ENCODE results near the gene FBXW10.
A peak's percentile ranks its signal among the peaks of the same experiment; 100 is the strongest.
"Not testable (repeated sequence)": the region's sequence is repeated elsewhere in the genome, so short reads cannot be mapped to it uniquely, and the experiment has no call there.

Gene FBXW10, protein sequence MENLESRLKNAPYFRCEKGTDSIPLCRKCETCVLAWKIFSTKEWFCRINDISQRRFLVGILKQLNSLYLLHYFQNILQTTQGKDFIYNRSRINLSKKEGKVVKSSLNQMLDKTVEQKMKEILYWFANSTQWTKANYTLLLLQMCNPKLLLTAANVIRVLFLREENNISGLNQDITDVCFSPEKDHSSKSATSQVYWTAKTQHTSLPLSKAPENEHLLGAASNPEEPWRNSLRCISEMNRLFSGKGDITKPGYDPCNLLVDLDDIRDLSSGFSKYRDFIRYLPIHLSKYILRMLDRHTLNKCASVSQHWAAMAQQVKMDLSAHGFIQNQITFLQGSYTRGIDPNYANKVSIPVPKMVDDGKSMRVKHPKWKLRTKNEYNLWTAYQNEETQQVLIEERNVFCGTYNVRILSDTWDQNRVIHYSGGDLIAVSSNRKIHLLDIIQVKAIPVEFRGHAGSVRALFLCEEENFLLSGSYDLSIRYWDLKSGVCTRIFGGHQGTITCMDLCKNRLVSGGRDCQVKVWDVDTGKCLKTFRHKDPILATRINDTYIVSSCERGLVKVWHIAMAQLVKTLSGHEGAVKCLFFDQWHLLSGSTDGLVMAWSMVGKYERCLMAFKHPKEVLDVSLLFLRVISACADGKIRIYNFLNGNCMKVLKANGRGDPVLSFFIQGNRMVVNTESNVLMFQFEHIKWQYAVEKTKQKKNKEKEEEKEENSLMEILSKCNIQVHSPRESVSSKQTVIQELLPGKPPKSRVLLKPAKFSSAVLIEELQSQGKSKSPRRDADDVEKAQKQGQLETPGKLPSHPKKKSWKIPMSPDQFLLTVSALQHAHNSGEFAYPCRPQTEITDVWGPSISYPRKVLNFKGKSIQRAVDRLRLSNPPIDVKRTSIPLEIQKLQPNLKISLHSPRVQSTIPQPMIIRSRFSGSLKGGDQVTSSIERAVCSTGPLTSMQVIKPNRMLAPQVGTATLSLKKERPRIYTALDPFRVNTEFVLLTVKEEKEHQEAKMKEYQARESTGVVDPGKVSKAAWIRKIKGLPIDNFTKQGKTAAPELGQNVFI

DNA sequence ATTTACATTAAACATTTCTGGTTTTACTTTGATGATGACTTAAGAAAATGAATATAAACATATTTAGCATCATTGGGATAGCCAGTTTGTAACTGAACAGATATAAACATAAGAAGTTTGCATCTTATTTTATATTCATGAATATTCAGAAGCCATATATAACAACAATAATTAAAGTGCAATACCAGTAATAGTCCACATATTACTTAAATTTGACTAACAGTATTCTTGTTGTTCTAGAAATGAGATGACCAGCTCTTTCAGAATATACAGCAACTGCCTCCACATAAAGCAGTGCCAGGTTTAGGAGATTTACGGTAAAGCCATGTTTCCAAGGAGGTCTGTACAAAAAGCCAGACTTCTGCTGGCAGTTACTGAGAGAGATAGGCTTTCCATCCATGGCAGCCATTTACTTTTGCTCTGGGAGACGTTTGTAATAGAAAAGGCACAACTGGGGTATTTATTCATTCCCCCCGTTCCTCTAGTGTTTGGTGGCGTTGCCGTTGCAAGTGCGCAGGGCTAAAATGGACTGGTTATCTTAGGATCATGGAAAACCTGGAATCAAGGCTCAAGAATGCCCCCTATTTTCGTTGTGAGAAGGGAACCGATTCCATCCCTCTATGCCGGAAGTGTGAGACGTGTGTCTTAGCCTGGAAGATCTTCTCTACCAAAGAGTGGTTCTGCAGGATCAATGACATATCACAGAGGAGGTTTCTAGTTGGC, at the start of gene FBXW10:
Gene FBXW10, plus strand, starts transcription at position 356 of the 723 bp plus-strand sequence. Its CDS starts 191 bp downstream, at position 547.
- DNase-seq, result not testable (repeated sequence)

DNA sequence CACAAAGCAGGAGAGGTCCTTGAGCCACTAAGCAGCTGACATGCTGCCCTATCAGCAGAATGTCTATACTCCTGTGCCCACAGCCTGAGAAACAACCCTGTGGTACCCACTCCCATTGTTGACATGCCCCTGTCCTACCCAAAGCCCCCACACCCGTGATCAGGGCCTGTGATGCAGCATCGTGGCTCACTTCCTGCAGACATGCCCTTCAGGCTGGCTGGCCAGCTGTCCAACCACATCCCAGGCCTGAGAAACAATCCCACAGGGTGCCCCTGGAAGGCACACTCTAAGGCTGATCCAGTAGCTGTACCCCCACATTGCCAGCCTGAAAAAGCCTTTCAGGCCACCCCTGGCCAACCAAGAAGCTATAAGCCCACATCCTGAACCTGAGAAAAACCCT, 48.7 kb upstream of the FBXW10 start:
- DNase-seq, result not testable (repeated sequence)

DNA sequence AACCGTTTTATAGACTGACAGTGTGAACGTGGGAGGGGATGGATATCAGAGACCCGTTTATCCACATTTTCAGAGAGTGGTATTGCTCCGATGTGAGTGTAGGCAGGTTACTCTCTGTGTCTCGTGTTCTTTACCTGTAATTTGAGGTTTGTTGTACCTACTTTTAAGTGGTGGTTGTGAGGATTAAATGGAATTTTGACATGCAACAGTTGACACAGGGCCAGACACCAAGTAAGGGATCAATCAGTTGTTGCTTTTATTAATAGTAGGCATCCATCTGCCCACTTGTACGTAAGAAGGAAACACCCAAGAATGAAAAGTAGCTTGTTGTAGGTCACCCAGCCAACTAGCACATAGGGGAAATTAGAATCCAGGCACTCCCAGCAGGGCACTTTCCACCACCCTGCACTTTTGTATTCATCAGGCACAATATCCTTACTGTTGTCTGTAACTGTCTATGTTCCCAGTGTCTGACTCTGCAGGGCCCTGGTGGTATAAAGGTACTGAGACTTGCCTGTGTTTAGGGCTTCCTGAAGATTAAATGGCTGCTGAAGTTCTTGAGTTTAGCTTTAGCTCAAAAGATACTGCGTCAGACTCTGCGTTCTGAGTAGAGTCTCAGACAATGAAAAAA, 45.3 kb upstream of the FBXW10 start:
- not testable (repeated sequence) for DNase-seq

DNA sequence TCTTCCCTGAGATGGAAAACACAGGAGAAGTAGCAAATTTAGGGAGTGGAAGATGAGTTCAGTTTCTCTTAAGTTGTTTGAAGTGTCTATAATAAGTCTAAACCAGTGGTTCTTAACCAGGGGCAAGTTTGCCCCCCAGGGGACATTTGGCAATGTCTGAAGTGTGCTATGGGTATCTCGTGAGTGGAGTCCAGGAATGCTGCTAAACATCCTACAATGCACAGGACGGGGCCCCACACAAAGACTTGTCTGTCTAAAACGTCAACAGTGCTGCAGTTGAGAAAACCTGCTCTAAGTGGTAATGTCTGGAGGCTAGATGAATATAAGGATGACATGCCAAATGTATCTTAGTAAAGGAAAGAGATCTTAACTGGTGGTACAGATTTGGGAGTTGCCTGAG, 37.9 kb upstream of the FBXW10 start:
- DNase-seq, result not testable (repeated sequence)

DNA sequence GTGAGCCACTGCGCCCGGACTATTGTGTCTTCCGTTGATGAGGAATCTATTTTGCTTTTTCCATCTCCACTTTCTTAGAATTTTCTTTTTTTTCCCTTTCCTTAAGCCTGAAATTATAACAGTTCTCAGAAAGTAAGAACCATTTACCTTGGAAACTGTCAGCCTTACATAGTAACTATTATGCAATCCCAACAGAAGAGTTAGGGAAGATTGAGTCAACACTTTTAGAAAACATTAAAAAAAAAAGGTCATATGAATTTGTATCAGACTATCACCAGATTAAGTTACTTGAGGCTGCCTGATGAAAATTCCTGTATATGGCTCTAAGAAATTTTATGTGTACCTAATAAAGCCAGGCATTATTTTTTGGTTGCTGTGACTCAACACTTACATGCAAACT, 35.6 kb upstream of the FBXW10 start:
- DNase-seq, result not testable (repeated sequence)

DNA sequence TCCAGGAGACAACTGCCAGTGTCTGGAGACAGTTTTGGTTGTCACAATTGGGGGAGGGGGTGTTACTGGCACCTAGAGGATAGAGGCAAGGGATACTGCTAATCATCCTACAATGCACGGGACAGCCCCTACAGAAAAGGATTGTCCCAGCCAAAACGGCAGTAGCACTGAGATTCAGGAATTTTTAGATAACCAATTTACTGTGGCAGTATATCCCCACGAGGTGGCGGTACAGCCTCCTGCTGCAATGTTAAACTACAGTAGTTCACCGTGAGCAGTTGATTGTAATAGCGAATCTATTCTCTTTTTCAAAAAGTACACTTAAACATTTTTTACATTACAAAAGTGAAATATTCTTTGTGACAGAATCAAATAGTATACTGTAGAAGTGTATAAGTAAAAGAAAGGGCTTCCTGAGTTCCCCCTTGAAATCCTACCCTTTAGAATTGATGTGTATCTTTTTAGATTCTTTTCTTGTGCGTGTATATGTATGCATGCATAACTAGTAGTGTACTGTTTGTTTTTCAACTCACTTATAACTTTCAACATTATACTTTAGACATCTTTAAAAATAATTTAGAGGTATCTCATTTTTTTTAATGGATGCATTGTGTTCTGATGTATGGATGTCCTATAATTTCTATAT, 31.4 kb upstream of the FBXW10 start:
- DNase-seq, result peak; percentile 50 to 54

DNA sequence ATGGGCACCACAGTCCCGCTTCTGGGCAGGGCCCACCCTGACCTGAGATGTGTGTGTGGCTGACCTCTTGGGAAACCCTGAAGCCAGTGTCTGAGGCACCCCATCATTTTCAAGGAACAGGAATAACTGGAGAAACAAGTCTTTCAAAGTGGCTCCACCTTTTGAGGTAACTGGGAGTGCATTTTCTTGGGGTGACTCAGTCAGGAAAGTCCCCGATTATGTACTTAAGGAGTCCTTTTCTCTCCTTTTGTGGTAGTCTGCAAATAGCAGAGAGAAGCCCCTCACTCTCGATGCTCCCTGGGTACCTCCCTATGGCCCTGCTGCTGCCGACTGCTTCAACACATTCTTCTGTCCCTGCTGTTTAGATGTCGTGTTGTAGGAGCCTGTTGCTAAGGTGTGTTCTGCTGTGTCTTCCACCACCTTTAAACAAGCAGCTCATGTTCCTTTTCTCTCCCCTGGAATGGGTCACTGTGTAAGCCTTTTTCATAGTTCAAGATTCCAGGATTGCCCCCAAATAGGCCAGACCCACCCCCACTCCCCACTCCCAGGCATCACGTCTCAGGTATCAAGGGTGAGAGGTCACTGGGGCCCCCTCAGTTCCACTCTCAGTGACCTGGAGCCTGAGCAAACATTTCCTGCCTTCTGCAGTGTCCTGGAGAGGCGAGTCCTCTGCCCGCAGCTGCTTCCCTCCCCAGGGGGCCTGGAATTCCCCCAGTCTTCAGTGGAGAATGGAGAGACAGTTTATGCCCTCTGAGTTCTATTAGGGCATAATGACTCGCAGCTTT, 25.0 kb upstream of the FBXW10 start:
- not testable (repeated sequence) for DNase-seq

DNA sequence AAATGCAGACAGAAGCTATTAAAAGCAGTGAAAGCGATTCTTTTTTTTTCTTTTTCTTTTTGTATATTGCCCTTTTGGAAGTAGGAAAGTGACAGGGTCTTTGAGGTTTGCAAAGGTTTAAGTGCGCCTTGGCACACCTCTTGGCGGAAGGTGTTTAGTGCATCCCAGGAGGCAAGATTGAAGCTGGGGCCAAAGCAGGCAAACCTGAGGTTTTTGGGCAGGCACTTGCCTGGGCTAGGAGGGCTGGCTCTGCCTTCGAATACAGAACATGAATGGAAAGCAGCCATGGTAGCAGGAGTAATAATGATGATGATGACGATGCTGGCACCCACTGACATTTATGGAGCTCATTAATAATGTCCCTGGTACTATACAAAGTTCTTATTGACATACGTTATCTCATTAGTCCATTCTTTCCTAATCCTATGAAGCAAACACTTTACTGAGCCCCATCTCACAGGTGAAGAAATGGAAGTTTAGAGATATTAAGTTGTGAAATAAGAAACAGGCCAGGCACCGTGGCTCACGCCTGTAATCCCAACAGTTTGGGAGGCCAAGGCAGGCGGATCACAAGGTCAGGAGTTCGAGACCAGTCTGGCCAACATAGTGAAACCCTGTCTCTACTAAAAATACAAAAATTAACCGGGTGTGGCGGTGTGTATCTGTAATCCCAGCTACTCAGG, 24.3 kb upstream of the FBXW10 start:
- not testable (repeated sequence) for DNase-seq

DNA sequence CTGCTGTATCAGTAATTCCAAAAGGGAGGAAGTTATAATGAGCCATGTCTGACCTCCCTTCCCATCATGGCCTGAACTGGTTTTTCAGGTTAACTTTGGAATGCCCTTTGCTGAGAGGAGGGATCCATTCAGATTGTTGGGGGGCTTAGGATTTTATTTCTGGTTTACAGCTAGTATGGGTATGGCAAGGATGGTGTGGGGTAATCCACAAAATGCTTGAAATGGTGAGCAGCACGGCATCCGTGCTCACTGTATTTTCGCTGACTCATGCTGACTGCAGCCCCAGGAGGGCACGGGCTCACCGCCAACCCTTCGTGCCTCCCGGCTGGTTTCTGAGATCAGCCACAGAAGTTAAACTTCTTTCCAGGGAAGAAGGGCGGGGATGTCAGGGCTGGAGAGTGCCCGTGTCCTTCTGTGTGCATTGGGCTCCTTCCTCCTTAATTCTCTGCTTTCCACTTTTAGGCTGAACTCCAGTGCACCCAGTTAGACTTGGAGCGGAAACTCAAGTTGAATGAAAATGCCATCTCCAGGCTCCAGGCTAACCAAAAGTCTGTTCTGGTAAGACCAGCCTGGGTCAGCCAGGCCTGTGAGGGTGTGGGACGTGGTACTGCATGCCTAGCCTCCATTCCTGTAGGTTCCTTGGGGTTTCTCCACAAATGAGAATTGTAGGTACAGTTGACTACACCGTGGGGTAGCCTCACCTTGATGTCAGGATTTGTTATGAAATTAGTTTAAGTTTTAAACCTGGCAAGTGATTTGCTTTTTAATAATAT, 21.9 kb upstream of the FBXW10 start:
- DNase-seq, result not testable (repeated sequence)

DNA sequence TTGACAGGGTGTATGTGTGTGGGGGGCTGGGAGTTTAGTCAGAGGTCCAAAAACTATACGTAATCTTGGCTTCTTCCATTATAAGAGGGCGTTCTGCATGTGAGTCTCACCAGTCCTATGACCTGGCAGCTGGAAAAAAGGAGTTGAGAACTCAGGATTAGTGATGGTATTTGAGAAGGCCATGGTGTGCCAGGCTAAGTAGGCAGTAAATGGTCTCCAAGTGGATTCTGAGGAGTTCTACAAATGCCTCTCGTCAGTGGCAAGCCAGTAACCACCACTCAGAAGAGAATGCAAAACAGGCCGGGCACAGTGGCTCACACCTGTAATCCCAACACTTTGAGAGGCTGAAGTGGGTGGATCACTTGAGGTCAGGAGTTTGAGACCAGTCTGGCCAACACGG, 21.2 kb upstream of the FBXW10 start:
- not testable (repeated sequence) for DNase-seq

DNA sequence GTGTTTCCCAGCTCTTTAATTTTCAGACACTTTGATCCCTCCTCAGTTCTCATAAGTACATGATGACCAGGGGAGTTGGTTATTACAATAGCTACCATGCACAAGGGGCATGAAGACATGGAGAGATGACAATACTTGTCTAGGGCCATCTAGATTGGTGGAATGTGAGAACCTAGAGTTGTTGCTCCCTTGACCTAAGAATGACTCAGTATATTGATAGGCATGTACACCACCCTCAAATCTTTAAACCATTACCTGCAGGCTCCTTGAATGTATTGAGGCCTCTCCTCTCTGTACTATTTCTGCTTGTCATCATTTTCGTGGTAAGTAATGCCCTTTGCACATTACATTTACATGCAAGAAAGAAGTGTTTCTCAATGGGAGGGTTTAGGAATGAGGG, 20.3 kb upstream of the FBXW10 start:
- not testable (repeated sequence) for DNase-seq

DNA sequence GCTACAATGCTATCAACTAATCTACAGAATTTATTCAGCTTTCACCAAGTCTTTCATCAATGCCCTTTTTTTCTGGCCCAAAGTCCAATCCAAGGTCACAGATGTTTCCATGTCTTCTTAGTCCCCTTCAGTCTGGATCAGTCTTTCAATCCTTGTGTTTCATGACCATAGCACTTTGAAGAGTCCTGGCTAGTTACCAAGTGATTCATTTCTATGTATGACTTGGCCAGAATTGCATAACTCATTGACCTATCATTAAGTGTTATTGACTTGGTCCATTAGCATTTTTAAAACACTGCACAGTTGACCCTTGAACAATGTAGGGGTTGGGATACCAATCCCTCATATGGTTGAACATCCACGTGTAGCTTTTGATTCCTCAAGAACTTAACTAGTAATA, 11.4 kb upstream of the FBXW10 start:
- DNase-seq, result not testable (repeated sequence)

DNA sequence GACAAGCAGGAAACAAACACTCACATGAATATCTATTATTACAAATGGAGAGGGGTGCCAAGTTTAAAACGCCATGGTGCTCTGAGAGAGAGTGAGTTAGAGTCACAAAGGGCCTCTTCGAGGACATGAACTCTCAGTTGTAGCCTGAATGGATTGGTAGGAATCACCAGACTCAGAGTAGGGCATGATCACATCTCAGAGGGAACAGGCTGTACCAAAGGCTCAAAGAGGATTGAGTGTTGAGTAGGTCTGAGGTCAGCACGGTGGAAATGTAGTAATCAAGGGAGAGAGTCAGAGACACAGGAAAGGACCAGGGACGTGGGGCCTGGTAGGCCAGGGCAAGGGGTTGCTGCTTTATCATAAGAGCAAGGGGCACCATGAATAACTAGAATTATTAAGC, 10.5 kb upstream of the FBXW10 start:
- DNase-seq, result not testable (repeated sequence)

DNA sequence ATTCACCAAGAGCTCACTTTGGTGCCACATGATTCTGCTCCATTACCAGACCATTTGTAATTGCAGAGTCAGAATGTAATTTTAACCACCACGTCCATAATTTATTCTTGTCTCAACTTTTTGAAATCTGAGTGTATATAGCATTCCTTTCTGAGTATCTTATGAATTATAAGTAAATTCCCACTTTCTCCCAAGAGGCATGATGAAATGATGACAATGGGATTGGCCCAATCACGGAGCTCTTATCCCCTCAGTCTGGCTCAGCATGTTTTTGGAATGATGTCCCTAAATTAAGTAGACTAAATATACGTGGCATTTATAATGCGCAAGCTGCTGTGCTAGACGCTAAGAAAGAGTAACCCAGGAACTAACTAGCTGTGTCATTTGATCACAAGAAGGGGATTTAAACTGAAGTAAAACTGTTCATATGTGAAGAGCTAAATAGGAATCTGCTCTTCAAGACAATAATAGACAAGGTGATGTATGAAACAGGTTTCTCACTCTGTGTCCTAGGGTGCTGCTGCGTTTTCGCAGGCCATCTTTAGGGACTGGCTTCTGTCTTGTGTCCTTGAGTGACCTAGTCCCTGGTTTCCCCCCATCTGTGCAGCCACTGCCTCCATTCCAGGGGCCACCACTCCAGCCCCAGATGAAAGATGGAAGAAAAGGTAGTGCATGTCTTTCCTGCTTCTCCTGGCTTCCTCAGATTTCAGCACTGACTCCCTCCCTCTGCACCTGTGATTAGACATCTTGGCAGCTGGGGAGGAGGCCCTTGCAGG, 4.0 kb upstream of the FBXW10 start:
- DNase-seq, result not testable (repeated sequence)

DNA sequence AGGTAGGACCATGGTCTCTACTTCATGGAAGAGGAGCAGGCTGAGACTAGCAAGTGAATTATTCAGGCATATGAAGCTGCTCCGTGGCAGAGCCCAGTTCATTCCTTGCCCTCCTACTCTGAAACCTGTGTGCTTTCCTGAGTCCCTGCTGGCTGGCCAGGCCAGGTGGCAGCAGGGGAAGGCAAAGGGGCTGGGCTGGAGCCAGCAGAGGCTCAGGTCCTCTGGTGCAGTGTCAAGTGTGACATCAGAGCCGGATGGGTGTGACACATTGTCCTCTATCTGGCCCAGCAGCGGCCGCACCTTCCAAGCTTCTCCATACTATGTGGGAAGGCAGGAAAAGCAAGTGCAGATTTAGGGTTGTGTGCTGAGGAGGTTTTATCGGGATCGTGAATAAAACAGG, 2.6 kb upstream of the FBXW10 start:
- not testable (repeated sequence) for DNase-seq

DNA sequence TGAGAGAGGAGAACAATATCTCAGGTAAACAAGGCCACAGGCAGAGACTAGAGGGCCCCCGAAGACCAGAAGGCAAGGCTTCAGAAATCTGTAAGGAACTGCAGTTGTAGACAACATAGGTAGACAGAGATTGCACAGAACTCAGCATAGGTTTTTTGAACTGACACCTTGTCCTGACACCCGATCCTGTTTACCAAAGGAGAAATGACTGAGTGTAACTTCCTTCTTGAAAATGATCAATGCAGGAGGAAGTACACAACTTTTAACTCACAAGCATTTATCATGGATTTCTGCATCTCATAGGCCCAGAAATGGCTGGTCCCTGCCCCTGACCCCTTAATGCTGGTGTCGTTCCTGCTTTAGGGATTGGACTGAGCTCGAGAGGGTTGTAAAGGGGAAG, 872 bp downstream of the FBXW10 start:
- not testable (repeated sequence) for DNase-seq

DNA sequence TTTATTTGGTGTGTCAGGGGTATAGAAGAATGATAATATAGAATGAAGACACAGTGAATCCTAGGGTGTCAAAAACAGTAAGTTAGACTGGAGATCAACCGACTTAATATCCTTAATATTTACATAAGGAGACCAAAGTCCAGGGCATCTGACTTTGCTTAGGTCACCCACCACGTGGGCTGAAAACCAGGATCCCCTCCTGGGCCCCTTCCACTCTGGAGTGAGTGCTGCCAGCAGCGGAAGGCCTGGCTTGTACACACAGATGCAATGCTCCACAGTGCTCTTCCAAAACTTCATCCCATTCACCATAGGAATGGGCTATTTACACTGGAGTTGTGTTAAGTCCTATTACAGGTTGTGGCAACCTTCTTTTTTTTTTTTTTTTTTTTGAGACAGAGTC, 2.7 kb downstream of the FBXW10 start:
- DNase-seq, result not testable (repeated sequence)

DNA sequence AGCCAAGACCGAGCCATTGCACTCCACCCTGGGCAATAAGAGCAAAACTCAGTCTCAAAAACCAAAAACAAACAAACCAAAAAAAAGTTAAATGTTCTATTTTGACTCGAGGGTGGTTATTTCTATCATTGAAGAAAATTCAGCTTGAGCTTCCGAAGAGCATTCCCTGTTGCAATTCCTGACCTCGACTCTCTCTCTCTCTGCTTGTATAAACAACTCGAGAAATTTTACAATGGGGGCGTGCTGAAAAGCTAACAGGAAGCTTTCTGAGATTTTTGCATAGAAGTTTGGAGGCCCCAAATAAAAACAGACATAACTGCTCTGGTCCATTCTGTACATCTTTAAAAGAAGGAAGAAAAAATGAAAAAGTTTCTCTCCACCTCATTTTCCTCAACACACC, 3.6 kb downstream of the FBXW10 start:
- not testable (repeated sequence) for DNase-seq
